Mesothelial cell of epicardium (in vitro differentiated cells): ENCODE measurements around the gene MAP2K1. TPM values are rescaled to one million over a fixed set of nuclear protein-coding genes. Genes with fewer than 3 reads are reported as not detected.
"Not testable (repeated sequence)": the region's sequence is repeated elsewhere in the genome, so short reads cannot be mapped to it uniquely, and the experiment has no call there.

ENCODE experiments used
- DNase-seq, 2 experiments: peaks; one replicate each; pipeline ENCODE4 v3.0.0; 2021; ENCODE audit warnings: low spot score in 2 of 2; ENCODE audit not compliant: unreplicated experiment in 2 of 2
- H3K27ac Mint-ChIP-seq: 2 replicates; pipeline ENCODE4 v1.8.0; 2021; ENCODE audit warnings: mixed read lengths
- H3K27me3 Mint-ChIP-seq: 2 replicates; pipeline ENCODE4 v1.8.0; 2021; ENCODE audit warnings: low read depth, mixed read lengths
- H3K36me3 Mint-ChIP-seq: 2 replicates; pipeline ENCODE4 v1.8.0; 2021; ENCODE audit warnings: mixed read lengths
- H3K4me1 Mint-ChIP-seq: 2 replicates; pipeline ENCODE4 v1.8.0; 2021; ENCODE audit warnings: mixed read lengths
- H3K4me3 Mint-ChIP-seq: 2 replicates; pipeline ENCODE4 v1.8.0; 2021; ENCODE audit warnings: mild to moderate bottlenecking, moderate library complexity, mixed read lengths
- H3K9me3 Mint-ChIP-seq: 2 replicates; pipeline ENCODE4 v1.8.0; 2021; ENCODE audit warnings: mixed read lengths
- total RNA-seq: library from RNA; stranded (reverse); gene quantifications from 3 replicates; pipeline ENCODE4 v1.2.1, GENCODE V29; 2021
- TF ChIP-seq, protein P1 (sequence below): fragments of 200-600 bp; sonication (generic); IDR thresholded peaks from one replicate; pipeline ENCODE4 v1.5.0; 2021; ENCODE audit warnings: antibody characterized with exemption; ENCODE audit not compliant: unreplicated experiment

The MAP2K1 gene
- total RNA-seq, 1 donor from 2014 or later, result 27.6 TPM

DNA sequence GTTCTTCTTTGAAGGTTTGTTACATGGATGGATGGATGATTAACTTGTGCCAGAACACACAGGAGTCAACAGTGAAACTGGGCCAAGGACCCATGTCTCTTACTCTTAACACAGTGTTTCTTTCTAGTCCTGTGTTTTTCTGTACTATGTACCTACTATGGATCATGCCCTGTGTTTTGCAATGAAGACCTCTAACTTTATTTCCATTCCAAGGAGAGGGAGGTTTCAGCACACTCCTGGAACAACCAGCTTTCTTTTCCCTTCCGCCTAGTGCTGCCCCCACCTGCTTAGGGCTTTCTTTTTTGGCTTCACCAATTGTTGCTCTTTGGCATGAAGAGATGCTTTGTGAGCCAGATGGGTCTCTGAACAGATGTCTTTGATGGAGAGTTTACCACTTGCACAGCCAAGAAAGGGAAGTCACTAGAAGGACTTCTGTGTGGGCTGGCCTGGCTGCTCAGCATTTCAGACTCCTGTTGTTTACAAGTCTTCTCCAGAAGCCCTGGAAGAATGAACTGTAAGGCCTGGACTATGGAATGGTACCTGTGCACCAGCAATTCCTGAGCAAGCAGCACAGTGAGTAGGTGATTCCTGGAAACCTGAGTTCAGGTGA lies 66.4 kb downstream of the MAP2K1 start:
- no peaks in the 10 kb centered on the region for H3K9me3 Mint-ChIP-seq
- no peak overlapping the region for H3K4me3 Mint-ChIP-seq
- DNase-seq, result no peak
- H3K27ac Mint-ChIP-seq, result no peak overlapping the region
- peaks cover 12% of the 10 kb centered on the region for H3K36me3 Mint-ChIP-seq
- TF ChIP-seq, protein P1, sequence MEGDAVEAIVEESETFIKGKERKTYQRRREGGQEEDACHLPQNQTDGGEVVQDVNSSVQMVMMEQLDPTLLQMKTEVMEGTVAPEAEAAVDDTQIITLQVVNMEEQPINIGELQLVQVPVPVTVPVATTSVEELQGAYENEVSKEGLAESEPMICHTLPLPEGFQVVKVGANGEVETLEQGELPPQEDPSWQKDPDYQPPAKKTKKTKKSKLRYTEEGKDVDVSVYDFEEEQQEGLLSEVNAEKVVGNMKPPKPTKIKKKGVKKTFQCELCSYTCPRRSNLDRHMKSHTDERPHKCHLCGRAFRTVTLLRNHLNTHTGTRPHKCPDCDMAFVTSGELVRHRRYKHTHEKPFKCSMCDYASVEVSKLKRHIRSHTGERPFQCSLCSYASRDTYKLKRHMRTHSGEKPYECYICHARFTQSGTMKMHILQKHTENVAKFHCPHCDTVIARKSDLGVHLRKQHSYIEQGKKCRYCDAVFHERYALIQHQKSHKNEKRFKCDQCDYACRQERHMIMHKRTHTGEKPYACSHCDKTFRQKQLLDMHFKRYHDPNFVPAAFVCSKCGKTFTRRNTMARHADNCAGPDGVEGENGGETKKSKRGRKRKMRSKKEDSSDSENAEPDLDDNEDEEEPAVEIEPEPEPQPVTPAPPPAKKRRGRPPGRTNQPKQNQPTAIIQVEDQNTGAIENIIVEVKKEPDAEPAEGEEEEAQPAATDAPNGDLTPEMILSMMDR, result no peak
- no peaks in the 10 kb centered on the region for H3K4me1 Mint-ChIP-seq
- H3K27me3 Mint-ChIP-seq, result no peaks in the 10 kb centered on the region

DNA sequence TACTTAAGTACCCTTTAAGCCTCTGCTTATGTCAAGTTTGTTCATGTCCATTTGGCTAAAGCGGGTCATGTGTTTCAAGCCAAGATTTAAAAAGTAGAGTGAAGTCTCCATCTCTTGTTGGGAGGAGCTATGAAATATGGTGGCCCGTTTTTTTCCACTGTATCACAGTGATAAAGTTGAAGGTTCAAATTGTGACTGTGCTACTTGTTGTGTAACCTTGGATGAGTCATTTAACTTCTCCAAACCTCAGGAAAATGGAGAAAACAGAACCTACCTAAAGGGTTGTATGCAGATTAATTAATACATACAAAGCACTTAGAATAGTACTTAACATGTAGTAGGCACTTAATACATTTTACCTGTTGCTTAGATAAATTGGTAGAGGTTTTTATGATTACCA lies 67.4 kb downstream of the MAP2K1 start:
- Mint-ChIP-seq H3K27ac (no peak overlapping the region), H3K36me3 (peaks cover 7% of the 10 kb centered on the region), H3K4me1 (no peaks in the 10 kb centered on the region), H3K9me3 (no peaks in the 10 kb centered on the region), H3K4me3 (no peak overlapping the region), H3K27me3 (no peaks in the 10 kb centered on the region)
- DNase-seq, result no peak
- TF ChIP-seq, protein P1, result no peak

DNA sequence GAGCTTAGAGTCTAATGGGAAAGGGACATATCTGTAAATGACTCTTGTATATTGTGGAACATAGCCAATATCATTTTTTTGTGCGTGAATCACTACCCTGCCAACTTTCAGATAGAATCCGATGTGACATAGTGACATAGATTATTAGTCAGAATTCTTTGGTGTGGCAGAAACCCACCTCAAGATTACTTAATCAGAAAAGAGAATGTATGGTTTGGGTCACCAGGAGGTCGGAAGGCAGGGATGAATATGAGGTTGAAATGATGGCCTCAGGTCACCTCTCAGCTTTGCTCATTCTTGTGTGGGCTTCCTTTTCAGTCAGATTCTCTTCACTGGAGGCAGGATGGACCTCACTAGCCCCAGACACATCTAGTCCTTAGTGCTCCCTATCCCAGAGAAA lies 69.5 kb downstream of the MAP2K1 start:
- H3K27me3 Mint-ChIP-seq, result no peaks in the 10 kb centered on the region
- no peak overlapping the region for H3K4me3 Mint-ChIP-seq
- H3K9me3 Mint-ChIP-seq, result no peaks in the 10 kb centered on the region
- no peaks in the 10 kb centered on the region for H3K4me1 Mint-ChIP-seq
- H3K27ac Mint-ChIP-seq, result no peak overlapping the region
- TF ChIP-seq, protein P1, result no peak
- peaks cover 4% of the 10 kb centered on the region for H3K36me3 Mint-ChIP-seq
- no peak for DNase-seq

DNA sequence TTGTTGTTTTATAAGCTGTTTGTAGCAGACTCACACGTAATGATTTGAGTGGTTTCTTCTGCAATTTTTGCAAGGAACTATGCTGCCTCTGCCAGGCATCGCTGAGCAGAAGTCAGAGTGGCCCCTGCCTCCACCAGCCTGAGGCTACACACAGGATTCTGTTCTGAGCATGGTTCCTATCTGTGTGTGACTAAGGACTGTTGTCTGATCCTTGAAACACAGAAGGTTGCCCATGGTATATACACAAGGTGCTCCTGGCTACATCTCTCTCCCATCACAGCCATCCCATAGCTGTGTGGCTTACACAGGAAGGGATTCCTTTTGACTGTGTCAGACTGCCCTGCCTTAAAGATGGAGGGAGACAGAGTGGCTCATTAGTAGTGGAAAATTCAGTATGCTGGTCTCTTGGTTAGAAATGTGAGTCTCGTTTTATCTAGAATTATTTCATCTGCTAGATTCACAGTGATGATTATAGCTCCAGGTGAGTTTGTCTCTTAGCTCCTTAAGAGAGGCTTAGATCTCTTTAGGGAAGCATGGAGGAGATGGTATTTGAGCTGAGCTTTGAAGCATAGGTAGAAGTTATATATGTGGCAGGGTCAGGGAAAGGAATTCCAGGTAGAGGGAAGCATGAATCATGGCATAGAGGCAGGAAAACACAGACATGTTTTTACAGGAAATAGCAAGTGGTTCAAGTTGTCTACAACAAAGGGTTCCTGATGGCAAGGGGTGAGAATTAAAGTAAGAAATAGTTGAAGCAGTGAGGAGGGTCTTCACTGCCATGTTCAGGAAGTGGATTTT lies 73.3 kb downstream of the MAP2K1 start:
- no peak for DNase-seq
- Mint-ChIP-seq H3K27ac (no peak overlapping the region), H3K36me3 (peaks cover 3% of the 10 kb centered on the region), H3K4me3 (no peak overlapping the region), H3K9me3 (peaks cover 3% of the 10 kb centered on the region), H3K4me1 (no peaks in the 10 kb centered on the region), H3K27me3 (no peaks in the 10 kb centered on the region)
- TF ChIP-seq, protein P1, result no peak

DNA sequence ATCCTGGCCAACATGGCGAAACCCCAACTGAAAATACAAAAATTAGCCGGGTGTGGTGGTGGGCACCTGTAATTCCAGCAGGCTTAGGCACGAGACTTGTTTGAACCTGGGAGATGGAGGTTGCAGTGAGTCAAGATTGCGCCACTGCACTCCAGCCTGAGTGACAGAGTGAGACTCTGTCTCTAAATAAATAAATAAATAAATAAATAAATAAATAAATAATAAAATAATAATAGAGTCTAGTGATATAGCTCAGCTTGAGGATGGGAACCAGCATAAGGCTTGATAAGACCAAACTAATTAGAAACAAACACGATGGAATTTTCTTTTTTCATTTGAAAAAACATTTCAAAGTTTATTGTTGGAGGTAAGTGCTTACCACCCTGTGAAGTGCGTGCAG lies 74.6 kb downstream of the MAP2K1 start:
- not testable (repeated sequence) for H3K27ac Mint-ChIP-seq, DNase-seq, H3K27me3 Mint-ChIP-seq, H3K4me3 Mint-ChIP-seq, H3K4me1 Mint-ChIP-seq
- Mint-ChIP-seq H3K36me3 (peaks cover 11% of the 10 kb centered on the region), H3K9me3 (peaks cover 13% of the 10 kb centered on the region)

DNA sequence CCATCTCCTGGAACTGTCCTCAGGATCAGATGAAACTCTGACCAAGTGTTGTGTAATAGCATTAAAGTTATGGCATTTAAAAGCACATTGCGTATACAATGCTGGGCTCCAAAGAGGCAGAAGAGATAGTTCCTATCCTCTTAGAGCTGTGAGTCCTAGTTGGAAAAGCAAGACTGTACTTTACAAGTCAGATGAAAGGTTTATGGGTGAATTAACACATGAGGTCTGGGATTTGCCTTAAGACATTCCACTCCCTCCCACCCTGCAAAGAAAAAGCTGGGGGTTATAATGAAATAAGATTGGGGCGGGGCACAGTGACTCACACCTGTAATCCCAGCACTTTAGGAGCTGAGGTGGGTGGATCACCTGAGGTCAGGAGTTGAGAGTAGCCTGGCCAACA lies 75.2 kb downstream of the MAP2K1 start:
- TF ChIP-seq, protein P1, result no peak
- no peak for DNase-seq
- Mint-ChIP-seq H3K4me3 (no peak overlapping the region), H3K27me3 (no peaks in the 10 kb centered on the region), H3K4me1 (no peaks in the 10 kb centered on the region), H3K9me3 (peaks cover 13% of the 10 kb centered on the region), H3K36me3 (peaks cover 15% of the 10 kb centered on the region), H3K27ac (no peak overlapping the region)
